ENCODE measurements around the gene MAPK8IP1.

DNA sequence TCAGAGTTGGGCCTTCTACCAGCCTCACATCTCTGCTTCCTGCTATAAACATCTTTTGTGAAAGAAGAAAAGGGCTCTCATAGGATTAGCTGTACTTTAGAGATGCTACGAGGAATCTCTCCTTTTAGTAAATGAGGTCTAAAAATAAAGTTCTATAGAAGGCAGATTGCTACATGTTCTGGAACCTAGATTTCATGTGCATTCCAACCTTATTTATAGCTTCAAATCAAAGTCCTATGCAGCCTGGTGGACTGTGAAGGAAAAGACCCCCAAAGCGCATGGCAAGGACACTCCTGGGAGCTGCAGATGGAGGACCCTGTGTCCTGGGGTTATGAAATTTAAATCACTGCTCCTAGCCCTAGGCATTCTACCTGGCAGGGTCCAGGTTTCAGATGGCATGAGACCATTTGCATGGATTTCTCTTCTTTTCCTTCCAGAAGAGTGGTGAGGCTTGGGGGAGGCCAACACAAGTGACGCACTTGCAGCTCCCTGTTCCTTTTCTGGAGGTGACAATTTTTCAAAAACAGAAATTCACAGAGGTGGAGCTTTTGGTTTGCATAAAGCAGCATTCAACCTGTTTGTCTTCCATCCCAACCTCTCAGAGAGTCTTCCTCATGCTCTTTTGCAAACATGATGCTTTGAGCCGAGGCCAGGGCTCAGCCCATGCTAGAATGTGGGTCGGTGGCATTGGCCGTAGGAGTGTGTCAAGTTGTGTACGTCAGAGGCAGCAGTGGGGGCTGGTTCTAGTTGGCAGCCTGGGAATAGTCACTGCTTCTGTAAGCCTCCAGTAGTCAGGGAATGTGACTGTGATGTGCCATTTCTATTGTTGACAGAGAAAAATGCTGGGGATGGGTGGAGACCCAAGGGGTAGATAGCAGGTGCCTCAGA lies 31.9 kb upstream of the MAPK8IP1 start:
- TF ChIP-seq, protein P1, sequence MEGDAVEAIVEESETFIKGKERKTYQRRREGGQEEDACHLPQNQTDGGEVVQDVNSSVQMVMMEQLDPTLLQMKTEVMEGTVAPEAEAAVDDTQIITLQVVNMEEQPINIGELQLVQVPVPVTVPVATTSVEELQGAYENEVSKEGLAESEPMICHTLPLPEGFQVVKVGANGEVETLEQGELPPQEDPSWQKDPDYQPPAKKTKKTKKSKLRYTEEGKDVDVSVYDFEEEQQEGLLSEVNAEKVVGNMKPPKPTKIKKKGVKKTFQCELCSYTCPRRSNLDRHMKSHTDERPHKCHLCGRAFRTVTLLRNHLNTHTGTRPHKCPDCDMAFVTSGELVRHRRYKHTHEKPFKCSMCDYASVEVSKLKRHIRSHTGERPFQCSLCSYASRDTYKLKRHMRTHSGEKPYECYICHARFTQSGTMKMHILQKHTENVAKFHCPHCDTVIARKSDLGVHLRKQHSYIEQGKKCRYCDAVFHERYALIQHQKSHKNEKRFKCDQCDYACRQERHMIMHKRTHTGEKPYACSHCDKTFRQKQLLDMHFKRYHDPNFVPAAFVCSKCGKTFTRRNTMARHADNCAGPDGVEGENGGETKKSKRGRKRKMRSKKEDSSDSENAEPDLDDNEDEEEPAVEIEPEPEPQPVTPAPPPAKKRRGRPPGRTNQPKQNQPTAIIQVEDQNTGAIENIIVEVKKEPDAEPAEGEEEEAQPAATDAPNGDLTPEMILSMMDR (IDR thresholded peaks at IDR 0.05; ENCODE audit: extremely low read depth in 1 of 2, insufficient read depth in 1 of 2, low read depth in 1 of 2, low read length in 2 of 2), result no peak
- no peak for TF ChIP-seq EZH2 (IDR thresholded peaks at IDR 0.05; ENCODE audit: borderline replicate concordance, low read depth, low read length, severe bottlenecking)
